Fibroblast of the conjunctiva (primary cell): ENCODE measurements around the gene PPP4R3B.
"Not testable (repeated sequence)": the region's sequence is repeated elsewhere in the genome, so short reads cannot be mapped to it uniquely, and the experiment has no call there.

Experiments
- DNase-seq: peaks from one replicate; pipeline ENCODE4 v3.0.0-alpha.2; 2010; ENCODE audit warnings: low read depth

The PPP4R3B gene

GRCh38 chr2:55617175-55618024, at the start of gene PPP4R3B:
PPP4R3B (minus strand) TSS chr2:55617622; CDS start chr2:55617285, 337 bp downstream.
- peak; percentile 99 for DNase-seq

- no peak for DNase-seq
Measured at GRCh38 chr2:55653255-55653654, 35.8 kb upstream of the PPP4R3B start.

GRCh38 chr2:55649211-55649610, 31.8 kb upstream of the PPP4R3B start:
- DNase-seq: no peak

- DNase-seq: no peak
Measured at GRCh38 chr2:55636831-55637230, 19.4 kb upstream of the PPP4R3B start.

GRCh38 chr2:55628931-55629330, 11.5 kb upstream of the PPP4R3B start:
- no peak for DNase-seq

- no peak for DNase-seq
Measured at GRCh38 chr2:55627915-55628314, 10.5 kb upstream of the PPP4R3B start.

GRCh38 chr2:55621802-55622201, 4.4 kb upstream of the PPP4R3B start:
- no peak for DNase-seq

- DNase-seq: no peak
Measured at GRCh38 chr2:55620123-55620779, 2.8 kb upstream of the PPP4R3B start.

- peak; percentile 36 for DNase-seq
Measured at GRCh38 chr2:55618275-55619055, 1.0 kb upstream of the PPP4R3B start.

GRCh38 chr2:55618025-55618274, 528 bp upstream of the PPP4R3B start:
- DNase-seq: no peak

GRCh38 chr2:55616551-55617174, 759 bp downstream of the PPP4R3B start:
- peak; percentile 64 for DNase-seq

- no peak for DNase-seq
Measured at GRCh38 chr2:55611997-55612396, 5.4 kb downstream of the PPP4R3B start.

- DNase-seq: no peak
Measured at GRCh38 chr2:55610954-55611743, 6.3 kb downstream of the PPP4R3B start.

GRCh38 chr2:55609938-55610578, 7.4 kb downstream of the PPP4R3B start:
- no peak for DNase-seq

GRCh38 chr2:55609193-55609794, 8.1 kb downstream of the PPP4R3B start:
- no peak for DNase-seq

- DNase-seq: no peak
Measured at GRCh38 chr2:55607717-55608116, 9.7 kb downstream of the PPP4R3B start.

- DNase-seq: no peak
Measured at GRCh38 chr2:55604027-55604565, 13.3 kb downstream of the PPP4R3B start.

GRCh38 chr2:55601849-55602248, 15.6 kb downstream of the PPP4R3B start:
- DNase-seq: no peak

- no peak for DNase-seq
Measured at GRCh38 chr2:55598056-55598795, 19.2 kb downstream of the PPP4R3B start.

- not testable (repeated sequence) for DNase-seq
Measured at GRCh38 chr2:55596795-55597194, 20.6 kb downstream of the PPP4R3B start.
